GM21723 (cell line): Measurements from ENCODE around the gene LRRC34.

Experiments used
- ATAC-seq: cut with Tn5 transposase; IDR thresholded peaks from one replicate; pipeline ENCODE4 v1.9.1; 2021; ENCODE audit warnings: mild to moderate bottlenecking, moderate library complexity; ENCODE audit not compliant: unreplicated experiment

The LRRC34 gene

GRCh38 chr3:169812332-169813235, at the start of gene LRRC34, which contains the start of gene LRRIQ4:
LRRC34 (minus strand) TSS chr3:169812904; CDS start chr3:169812548, 356 bp downstream.
LRRIQ4 (plus strand) TSS chr3:169812870; CDS start chr3:169821922, 9,052 bp downstream.
- ATAC-seq = peak; percentile 72

GRCh38 chr3:169861871-169862270, 49.2 kb upstream of the LRRC34 start:
- ATAC-seq = no peak

- ATAC-seq = no peak
These were observed 45.1 kb upstream of the LRRC34 start for GRCh38 chr3:169857811-169858210.

GRCh38 chr3:169855514-169855913, 42.8 kb upstream of the LRRC34 start:
- no peak for ATAC-seq

- no peak for ATAC-seq
These were observed 37.9 kb upstream of the LRRC34 start for GRCh38 chr3:169850618-169851017.

GRCh38 chr3:169848741-169849140, 36.0 kb upstream of the LRRC34 start:
- no peak for ATAC-seq

GRCh38 chr3:169847896-169848295, 35.2 kb upstream of the LRRC34 start:
- ATAC-seq = no peak

- ATAC-seq = peak; percentile 96
These were observed 33.9 kb upstream of the LRRC34 start for GRCh38 chr3:169846458-169847193.

GRCh38 chr3:169842960-169843359, 30.3 kb upstream of the LRRC34 start:
- no peak for ATAC-seq

GRCh38 chr3:169841171-169841570, 28.5 kb upstream of the LRRC34 start:
- ATAC-seq = peak; percentile 74

GRCh38 chr3:169838511-169839030, 25.9 kb upstream of the LRRC34 start:
- no peak for ATAC-seq

- ATAC-seq = no peak
These were observed 24.2 kb upstream of the LRRC34 start for GRCh38 chr3:169836942-169837275.

GRCh38 chr3:169836078-169836941, 23.6 kb upstream of the LRRC34 start:
- ATAC-seq = peak; percentile 94

GRCh38 chr3:169835533-169835932, 22.8 kb upstream of the LRRC34 start:
- peak; percentile 7 for ATAC-seq

GRCh38 chr3:169827712-169828111, 15.0 kb upstream of the LRRC34 start:
- ATAC-seq = no peak

GRCh38 chr3:169825316-169825715, 12.6 kb upstream of the LRRC34 start:
- ATAC-seq = no peak

GRCh38 chr3:169822983-169823382, 10.3 kb upstream of the LRRC34 start:
- ATAC-seq = no peak

- ATAC-seq = no peak
These were observed 9.8 kb upstream of the LRRC34 start for GRCh38 chr3:169822540-169822939.

- no peak for ATAC-seq
These were observed 9.4 kb upstream of the LRRC34 start for GRCh38 chr3:169822091-169822490.

GRCh38 chr3:169818316-169818715, 5.6 kb upstream of the LRRC34 start:
- ATAC-seq = no peak
